ENCODE results near the gene FMN1. TPM values are rescaled to one million over a fixed set of nuclear protein-coding genes. Genes with fewer than 3 reads are reported as not detected.
A peak's percentile ranks its signal among the peaks of the same experiment; 100 is the strongest.

Gene FMN1
- total RNA-seq, 1 experiment from 2014 or later, result 4.5 TPM

DNA sequence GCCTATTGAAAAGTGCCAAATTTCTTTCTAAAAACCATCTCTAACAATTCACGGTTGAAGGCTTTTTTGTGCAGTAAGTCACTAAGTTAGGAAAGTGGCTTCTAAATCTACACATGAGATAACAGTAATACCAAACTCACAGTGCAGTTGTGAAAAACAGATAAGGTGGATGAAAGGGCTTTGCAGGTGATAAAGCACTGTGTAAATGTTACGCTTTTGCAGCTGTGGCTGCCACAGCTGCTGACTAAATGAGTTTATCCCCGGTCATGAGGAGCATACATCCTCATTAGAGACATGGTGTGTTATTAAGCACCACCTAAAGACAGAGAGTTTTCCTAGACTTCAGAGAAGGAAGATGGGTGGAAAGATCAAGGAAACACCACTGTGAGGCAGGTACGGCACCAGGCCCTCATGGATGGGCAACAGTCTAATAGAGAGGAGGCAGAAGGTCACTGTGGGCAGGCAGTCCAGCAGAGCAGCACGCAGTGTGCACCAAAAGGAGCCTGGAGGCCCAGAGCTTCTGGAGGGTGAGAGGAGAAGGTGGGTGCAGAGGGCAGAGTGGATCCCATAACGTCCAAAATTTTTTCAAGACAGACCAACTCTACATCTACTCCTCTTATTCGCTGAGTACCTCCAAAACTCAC, 68.5 kb downstream of the FMN1 start:
- TF ChIP-seq NR2C2 (CRISPR knock-in tag; IDR thresholded peaks at IDR 0.05), result no peak
- TF ChIP-seq ETV6 (CRISPR knock-in tag; IDR thresholded peaks at IDR 0.05), result no peak
- TF ChIP-seq CREB1 (CRISPR knock-in tag; IDR thresholded peaks at IDR 0.05), result no peak
- no peak for TF ChIP-seq ZNF232 (CRISPR knock-in tag; IDR thresholded peaks at IDR 0.05)
- no peak for TF ChIP-seq HMGA2 (CRISPR knock-in tag; IDR thresholded peaks at IDR 0.05)
- TF ChIP-seq, protein P1, sequence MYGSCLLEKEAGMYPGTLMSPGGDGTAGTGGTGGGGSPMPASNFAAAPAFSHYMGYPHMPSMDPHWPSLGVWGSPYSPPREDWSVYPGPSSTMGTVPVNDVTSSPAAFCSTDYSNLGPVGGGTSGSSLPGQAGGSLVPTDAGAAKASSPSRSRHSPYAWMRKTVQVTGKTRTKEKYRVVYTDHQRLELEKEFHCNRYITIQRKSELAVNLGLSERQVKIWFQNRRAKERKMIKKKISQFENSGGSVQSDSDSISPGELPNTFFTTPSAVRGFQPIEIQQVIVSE (CRISPR knock-in tag; IDR thresholded peaks at IDR 0.05; ENCODE audit: borderline replicate concordance), result no peak
- TF ChIP-seq USF1 (CRISPR knock-in tag; IDR thresholded peaks at IDR 0.05), result no peak
- no peak for TF ChIP-seq NFE2L1 (CRISPR knock-in tag; IDR thresholded peaks at IDR 0.05)
- no peak for TF ChIP-seq TCF7 (CRISPR knock-in tag; IDR thresholded peaks at IDR 0.05; ENCODE audit: low read depth)
- TF ChIP-seq RELA (CRISPR knock-in tag; IDR thresholded peaks at IDR 0.05; ENCODE audit: borderline replicate concordance), result no peak
- TF ChIP-seq NR1H2 (CRISPR knock-in tag; IDR thresholded peaks at IDR 0.05), result no peak
- no peak for TF ChIP-seq ATF1 (CRISPR knock-in tag; IDR thresholded peaks at IDR 0.05)
- TF ChIP-seq, protein P2, sequence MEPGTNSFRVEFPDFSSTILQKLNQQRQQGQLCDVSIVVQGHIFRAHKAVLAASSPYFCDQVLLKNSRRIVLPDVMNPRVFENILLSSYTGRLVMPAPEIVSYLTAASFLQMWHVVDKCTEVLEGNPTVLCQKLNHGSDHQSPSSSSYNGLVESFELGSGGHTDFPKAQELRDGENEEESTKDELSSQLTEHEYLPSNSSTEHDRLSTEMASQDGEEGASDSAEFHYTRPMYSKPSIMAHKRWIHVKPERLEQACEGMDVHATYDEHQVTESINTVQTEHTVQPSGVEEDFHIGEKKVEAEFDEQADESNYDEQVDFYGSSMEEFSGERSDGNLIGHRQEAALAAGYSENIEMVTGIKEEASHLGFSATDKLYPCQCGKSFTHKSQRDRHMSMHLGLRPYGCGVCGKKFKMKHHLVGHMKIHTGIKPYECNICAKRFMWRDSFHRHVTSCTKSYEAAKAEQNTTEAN (CRISPR knock-in tag; IDR thresholded peaks at IDR 0.05), result no peak
- TF ChIP-seq, protein P3, sequence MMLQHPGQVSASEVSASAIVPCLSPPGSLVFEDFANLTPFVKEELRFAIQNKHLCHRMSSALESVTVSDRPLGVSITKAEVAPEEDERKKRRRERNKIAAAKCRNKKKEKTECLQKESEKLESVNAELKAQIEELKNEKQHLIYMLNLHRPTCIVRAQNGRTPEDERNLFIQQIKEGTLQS (CRISPR knock-in tag; conservative IDR thresholded peaks at IDR 0.05), result no peak
- Mint-ChIP-seq H3K36me3 (peaks cover 12% of the 10 kb centered on the region), H3K4me3 (no peak overlapping the region), H3K27me3 (ENCODE audit: low read depth) (peaks cover 3% of the 10 kb centered on the region; the same call in 1 of the 2 replicates), H3K9me3 (peaks cover 12% of the 10 kb centered on the region), H3K4me1 (peaks cover 18% of the 10 kb centered on the region), H3K27ac (0 out of 2 replicates have a peak overlapping the region, but pooled peaks have one; percentile 5)
- DNase-seq (ENCODE audit: low spot score) (no peak), ATAC-seq (peak; percentile 47)
- POLR2A ChIA-PET, result no interaction called here
- CTCF ChIA-PET, result no interaction called here

GRCh38 chr15:33124811-33125210, 69.7 kb downstream of the FMN1 start:
- peaks cover 3% of the 10 kb centered on the region; the same call in 1 of the 2 replicates for H3K27me3 Mint-ChIP-seq (ENCODE audit: low read depth)
- CTCF ChIA-PET, result no interaction called here
- TF ChIP-seq PRDM15 (CRISPR knock-in tag; IDR thresholded peaks at IDR 0.05), result no peak
- TF ChIP-seq ZNF425 (CRISPR knock-in tag; conservative IDR thresholded peaks at IDR 0.05), result no peak
- TF ChIP-seq MYBL2 (CRISPR knock-in tag; IDR thresholded peaks at IDR 0.05), result no peak
- TF ChIP-seq FOXP1 (CRISPR knock-in tag; IDR thresholded peaks at IDR 0.05; ENCODE audit: borderline replicate concordance), result no peak
- TF ChIP-seq ZNF396 (CRISPR knock-in tag; IDR thresholded peaks at IDR 0.05; ENCODE audit: borderline replicate concordance), result no peak
- no peak for TF ChIP-seq TCF7 (CRISPR knock-in tag; IDR thresholded peaks at IDR 0.05; ENCODE audit: low read depth)
- no peak for TF ChIP-seq SMAD3 (CRISPR knock-in tag; IDR thresholded peaks at IDR 0.05; ENCODE audit: borderline replicate concordance)
- TF ChIP-seq, protein P4, sequence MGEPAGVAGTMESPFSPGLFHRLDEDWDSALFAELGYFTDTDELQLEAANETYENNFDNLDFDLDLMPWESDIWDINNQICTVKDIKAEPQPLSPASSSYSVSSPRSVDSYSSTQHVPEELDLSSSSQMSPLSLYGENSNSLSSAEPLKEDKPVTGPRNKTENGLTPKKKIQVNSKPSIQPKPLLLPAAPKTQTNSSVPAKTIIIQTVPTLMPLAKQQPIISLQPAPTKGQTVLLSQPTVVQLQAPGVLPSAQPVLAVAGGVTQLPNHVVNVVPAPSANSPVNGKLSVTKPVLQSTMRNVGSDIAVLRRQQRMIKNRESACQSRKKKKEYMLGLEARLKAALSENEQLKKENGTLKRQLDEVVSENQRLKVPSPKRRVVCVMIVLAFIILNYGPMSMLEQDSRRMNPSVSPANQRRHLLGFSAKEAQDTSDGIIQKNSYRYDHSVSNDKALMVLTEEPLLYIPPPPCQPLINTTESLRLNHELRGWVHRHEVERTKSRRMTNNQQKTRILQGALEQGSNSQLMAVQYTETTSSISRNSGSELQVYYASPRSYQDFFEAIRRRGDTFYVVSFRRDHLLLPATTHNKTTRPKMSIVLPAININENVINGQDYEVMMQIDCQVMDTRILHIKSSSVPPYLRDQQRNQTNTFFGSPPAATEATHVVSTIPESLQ (CRISPR knock-in tag; IDR thresholded peaks at IDR 0.05), result no peak
- no peak for TF ChIP-seq SOX15 (CRISPR knock-in tag; IDR thresholded peaks at IDR 0.05)
- no peak for TF ChIP-seq TEAD4 (CRISPR knock-in tag; IDR thresholded peaks at IDR 0.05)
- no peak for TF ChIP-seq KAT7 (CRISPR knock-in tag; IDR thresholded peaks at IDR 0.05; ENCODE audit: borderline replicate concordance)
- no peak for TF ChIP-seq ZNF416 (CRISPR knock-in tag; IDR thresholded peaks at IDR 0.05)
- no peak for TF ChIP-seq ZNF219 (CRISPR knock-in tag; IDR thresholded peaks at IDR 0.05; ENCODE audit: borderline replicate concordance)
- no peak for TF ChIP-seq CREB1 (CRISPR knock-in tag; IDR thresholded peaks at IDR 0.05)

More at GRCh38 chr15:33124811-33125210, 69.7 kb downstream of the FMN1 start:
- Mint-ChIP-seq H3K9me3 (peaks cover 12% of the 10 kb centered on the region), H3K4me1 (peaks cover 18% of the 10 kb centered on the region), H3K27ac (no peak overlapping the region), H3K4me3 (no peak overlapping the region), H3K36me3 (peaks cover 12% of the 10 kb centered on the region)
- DNase-seq (ENCODE audit: low spot score) (no peak), ATAC-seq (no peak)
- POLR2A ChIA-PET, result no interaction called here
